Gastrocnemius medialis (tissue), 4 donors: Measurements from ENCODE around the gene SMYD3.

ENCODE experiments used
- CTCF ChIP-seq, 5 experiments: fragments of 450-650 bp in 3 of 5; fragments of 200-600 bp in 2 of 5; sonication (generic) in 2 of 5; IDR thresholded peaks in 4 of 5; conservative IDR thresholded peaks in 1 of 5; 1 replicate in 4 of 5; 2 replicates in 1 of 5; pipeline ENCODE4 v1.5.1; 2016 to 2019; ENCODE audit warnings: antibody characterized with exemption in 5 of 5, mild to moderate bottlenecking in 3 of 5, moderate library complexity in 3 of 5
- POLR2A ChIP-seq, 2 donors: fragments of 450-650 bp; IDR thresholded peaks; one replicate each; pipeline ENCODE4 v1.6.1; 2017; ENCODE audit warnings: antibody characterized with exemption in 2 of 2, mild to moderate bottlenecking in 2 of 2, moderate library complexity in 2 of 2

- TF ChIP-seq CTCF (IDR thresholded peaks at IDR 0.05 in 4 of 5, conservative IDR thresholded peaks at IDR 0.05 in 1 of 5) (no peak), POLR2A (IDR thresholded peaks at IDR 0.05) (no peak)
Measured at GRCh38 chr1:245931450-245931849, 575.6 kb downstream of the SMYD3 start.
